Fibroblast of skin of back (primary cell): ENCODE measurements around the gene RBM4B.
A peak's percentile ranks its signal among the peaks of the same experiment; 100 is the strongest.

Experiments
- DNase-seq: peaks from one replicate; pipeline ENCODE4 v3.0.0-alpha.2; 2013

Gene RBM4B

DNA sequence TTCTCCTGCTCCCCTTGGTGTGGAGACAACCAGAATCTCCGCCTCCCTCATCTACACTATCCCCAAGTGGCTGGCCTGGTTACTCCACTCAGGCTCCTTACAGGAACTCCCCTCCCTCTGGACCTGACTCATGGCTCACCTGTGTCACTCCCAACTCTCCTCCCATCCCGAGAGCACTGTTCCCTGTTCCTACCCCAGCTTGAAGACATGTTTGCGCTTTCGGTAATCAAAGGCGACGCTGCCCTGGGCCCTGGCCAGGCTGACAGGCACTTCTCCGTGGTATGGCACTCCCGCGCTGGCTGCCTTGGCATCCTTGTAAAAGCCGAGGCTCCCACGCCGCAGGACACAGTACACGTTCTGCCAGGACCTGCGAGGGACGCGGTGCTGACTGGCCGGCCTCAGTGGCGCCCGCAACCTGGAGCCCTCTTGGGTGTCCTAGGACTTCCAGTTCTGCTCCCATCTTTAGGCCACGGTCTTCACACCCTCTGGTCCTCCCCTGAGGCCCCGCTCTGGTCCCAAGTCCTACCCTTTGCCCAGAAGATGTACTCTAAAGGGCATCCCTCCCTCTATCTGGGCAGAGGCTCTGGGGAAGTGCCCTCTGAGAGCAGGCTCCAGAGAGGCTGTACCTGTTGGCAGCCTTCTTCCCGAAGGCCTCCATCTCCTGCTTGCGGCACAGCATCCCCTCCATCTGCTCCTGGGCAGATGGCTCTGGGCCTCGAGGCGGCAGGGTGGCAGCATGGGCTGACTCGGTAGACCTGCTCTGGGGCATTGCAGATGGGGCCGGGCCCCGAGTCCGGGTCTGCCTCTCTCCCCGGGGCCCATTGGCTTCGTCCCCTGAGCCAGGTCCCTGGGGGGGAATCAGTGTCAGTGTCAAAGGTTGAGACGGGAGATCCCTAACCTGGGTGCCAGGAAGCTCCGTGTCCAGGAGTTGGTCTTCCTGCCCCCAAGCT, 9.4 kb upstream of the RBM4B start:
- DNase-seq, result no peak

DNA sequence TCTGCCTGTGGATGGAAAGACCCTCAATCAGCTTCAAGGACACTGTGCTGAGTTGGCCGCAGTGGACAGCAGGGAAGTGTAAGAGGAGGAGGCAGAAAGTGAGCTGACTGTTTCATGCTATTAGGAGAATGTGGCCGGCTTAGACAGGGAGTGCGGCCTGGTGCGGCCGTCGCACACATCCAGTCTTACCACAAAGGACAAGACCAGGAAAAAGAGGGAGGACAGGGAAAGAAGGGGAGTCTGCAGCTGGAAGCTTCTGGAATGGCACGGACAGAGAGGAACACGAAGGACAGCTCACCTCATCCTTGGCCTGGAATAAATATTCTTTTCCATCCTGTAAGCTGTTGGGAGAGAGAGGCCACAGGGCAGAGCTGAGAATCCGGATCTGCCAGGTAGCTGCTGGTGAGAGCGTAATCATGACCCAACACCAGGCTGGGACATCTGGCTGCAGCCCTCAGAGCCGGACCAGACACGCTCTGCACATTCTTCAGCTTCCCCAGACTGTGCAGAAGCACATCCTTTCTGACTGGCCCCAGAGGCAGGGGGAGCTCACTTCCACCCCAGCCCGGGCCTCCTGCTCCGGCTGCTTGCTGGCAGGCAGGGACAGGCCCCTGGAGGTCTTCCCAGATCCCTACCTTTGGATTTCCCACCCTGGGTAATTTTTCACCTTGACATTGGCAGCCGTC, 8.6 kb upstream of the RBM4B start:
- no peak for DNase-seq

DNA sequence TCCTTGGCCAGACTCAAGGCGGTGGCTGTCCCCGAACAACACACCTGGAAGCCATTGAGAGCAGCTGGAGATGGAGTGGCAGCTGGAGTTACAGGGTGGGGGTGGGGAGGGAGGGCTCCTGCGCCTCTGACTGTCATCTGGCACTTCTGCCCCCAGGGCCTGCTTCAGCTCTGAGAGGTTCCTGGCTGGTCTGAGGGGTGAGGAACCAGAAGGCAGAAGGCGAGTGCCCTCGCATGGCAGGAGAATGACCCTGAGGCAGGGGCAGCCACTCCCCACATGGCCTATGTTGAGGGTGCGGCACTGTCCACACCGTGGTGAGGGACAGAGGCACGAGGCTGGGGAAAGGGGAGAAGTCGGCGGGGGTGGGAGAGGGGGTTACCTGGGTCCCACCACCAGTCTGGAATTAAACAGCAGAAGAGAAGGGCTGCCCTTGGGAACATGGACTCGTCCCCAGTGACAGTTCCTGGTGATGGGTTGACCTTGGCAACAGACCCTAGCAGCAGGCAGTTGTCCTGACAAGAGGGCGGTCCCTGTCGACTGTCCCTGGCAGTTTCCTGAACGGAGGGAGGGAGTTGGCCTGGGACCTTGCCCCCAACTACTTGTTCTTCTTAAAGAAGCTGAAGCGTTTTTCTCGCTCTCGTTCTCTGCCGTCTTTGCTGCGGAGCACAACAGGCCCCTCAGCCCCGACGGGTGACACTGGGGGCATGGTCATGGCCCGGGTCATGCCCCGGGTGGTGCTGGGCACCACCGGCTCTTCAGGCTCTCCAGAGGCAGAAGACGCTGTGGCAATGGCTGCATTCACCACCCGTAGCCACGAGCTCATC, 7.8 kb upstream of the RBM4B start:
- no peak for DNase-seq

DNA sequence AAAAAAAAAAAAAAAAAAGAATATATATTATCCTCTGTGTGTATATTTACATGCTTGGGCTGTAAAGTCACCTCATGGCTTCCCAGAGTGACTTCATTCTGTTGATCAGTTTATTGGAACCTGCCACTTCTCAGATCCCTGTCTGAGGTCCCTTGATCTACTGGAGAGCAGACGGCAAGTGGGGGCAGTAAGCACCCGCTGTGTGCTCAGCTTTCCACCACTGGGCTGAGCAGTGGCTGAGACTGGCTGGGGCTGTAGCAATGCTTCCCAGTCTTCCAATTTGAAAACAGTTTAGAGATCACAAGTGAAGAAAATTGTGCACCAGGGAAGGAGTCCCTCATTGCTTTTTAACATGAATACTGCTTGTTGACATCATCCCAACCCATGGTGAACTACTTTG, 6.9 kb upstream of the RBM4B start:
- DNase-seq, result no peak

DNA sequence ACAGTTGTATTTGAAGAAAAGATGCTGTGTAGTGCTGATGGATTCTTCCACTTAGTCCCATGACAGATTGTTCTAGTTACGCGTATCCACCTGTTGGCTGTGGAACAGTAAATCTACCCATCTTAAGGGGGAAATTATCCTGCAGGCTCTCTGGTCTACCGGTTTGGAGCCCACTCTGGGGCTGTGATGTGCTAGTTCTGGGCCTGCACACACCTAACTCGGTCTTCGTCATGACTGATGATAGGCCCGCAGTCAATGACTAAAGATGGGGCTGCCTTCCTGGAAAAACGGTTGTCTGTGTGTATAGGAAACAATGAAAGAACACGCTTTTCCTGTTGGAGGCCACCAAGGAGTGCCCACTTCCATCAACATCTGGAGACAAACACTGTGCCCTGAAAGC, 6.2 kb upstream of the RBM4B start:
- DNase-seq, result no peak

DNA sequence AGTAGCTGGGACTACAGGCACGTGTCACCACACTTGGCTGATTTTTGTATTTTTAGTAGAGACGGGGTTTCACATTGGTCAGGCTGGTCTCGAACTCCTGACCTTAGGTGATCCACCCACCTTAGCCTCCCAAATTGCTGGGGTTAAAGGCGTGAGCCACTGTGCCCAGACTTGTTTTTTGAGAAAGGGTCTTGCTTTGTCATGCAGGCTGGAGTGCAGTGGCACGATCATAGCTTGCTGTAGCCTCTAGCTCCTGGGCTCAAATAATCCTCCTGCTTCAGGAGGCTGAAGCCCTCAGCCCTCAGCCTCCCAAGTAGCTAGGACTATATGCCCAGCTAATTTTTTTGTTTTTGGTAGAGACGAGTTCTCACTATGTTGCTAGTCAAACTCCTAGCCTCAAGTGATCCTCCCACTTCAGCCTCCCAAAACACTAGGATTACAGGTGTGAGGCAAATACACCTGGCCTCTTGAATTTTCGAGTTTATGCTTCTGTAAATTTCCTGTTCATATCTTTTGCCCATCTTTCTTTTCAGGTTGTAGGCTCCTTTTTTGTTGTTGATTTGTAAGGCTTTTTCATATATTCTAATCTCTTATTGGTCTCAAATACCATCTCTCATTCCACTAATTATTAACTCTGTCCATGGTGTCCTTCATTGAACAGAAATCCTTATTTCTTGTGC, 3.4 kb upstream of the RBM4B start:
- DNase-seq, result no peak

DNA sequence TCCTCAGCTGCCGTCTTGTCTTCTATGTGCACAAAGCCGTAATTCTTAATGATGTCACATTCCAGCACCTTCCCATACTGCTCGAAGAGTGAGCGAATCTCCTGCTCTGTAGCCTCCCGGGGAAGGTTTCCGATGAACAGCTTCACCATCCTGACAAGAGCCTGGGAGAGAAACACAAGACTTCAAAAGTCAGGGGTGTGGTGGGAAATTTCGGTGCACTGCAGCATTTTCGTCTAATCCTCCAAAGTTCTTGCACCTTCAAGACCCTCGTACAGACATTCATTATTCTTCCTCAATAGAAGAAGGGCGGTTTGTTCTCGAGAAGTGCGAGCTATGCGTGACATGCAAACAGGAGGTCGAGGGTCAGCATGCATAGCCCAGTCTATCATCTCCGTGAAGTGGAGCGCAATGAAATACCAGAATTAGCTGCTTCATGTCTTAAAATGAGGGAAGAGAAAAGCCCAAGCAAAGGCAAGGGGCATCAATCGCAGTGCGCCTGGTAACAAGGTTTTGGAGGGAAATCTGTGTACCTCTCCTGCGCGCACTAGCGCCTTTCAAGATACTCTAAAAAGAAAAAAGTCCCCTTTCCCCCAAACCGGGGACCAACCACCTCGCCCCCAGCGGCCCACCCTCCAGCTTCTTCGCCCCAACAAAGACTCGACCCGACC, 622 bp downstream of the RBM4B start:
- peak; percentile 4 for DNase-seq

DNA sequence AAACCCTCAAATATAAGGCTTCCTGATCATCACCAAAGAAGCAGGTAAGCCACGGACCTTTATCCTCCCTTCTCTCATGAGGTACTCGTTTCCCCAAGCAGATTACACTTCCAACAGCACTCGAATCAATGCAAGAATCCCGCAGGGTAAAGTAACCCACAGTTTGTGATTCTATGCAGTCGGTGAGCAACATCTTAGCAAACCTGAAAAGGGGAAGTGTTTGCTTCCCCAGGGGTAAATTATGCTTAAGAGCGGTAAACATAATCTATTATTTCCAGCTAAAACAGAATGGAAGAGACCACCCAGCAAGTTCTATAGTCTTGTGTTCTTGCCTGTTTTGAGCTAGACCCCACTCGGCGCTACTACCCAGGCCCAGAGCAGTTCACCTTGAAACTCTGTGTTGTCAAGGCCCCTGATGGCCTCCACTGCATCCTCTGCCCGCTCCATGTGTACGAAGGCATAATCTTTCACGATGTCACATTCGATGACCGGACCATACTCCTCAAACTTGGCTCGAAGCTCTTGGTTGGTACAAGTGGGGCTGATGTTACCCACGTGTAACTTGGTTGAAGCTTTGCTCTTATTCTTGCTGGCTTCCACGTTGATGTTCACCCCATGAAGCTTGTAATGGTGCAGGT, 1.3 kb downstream of the RBM4B start:
- DNase-seq, result no peak

DNA sequence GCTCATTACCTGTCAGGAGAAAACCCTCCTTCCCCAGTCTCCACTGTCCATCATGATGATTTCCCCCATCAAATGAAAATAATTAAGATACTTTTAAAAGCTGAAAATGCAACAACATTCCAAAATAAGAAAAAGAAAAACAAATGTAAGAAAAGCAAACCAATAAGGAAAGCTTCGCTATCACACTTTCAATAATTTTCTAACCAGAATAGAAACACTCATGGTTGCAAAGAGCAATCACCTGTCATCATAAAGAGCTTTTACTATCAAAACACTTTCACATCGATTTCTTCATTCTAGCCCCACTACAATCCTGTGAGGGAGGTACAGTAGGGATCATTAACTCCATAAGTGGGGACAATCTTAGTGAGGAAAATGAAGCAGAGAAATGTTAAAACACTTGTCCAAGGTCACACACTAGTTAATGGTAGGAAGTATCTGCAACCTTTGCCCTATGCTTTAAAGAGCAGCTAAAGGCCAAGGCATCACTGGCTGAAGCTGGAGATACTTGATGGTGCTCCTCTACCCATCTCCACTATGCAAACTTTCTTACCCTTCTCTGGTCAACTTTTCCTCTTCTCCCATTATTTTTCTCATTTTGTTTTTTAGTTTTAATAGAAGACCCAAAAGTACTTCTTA, 2.6 kb downstream of the RBM4B start:
- no peak for DNase-seq

DNA sequence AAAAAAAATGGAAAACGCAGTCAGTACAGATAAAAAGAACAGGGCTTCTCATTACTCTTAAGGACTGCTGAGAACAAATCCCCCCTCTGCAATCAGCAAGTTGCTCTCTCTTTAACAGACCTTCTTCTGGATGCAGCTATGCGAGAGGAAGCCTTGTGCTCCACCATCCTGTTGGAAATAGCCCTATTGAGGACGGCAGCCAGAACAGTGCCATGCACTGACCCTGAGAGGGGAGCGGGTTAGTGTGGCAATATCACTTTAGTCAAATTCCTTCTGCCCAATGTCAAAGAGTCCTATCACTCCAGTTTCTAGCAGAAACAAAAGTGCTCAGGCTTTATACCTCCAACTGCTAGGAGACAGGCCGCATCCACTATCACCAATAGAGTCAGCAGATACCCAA, 6.9 kb downstream of the RBM4B start:
- no peak for DNase-seq

DNA sequence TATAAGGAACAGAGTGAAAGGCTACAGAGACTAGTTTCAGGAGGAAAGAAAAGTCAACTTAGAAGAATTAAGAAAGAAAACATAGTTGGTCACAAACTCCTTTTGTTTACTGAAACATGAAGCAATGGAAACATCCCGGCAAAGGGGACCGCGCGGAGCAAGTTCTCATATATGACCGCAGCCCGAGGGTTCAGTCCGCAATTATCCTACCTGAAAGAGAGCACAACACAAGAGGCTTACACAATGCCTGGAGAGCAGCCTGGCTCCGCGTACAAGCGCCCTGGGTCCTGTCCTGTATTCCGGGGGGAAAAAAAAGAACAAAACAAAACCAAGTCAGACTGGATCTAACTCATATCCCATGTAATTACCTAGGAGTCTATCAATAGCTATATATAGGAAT, 12.3 kb downstream of the RBM4B start:
- DNase-seq, result no peak

DNA sequence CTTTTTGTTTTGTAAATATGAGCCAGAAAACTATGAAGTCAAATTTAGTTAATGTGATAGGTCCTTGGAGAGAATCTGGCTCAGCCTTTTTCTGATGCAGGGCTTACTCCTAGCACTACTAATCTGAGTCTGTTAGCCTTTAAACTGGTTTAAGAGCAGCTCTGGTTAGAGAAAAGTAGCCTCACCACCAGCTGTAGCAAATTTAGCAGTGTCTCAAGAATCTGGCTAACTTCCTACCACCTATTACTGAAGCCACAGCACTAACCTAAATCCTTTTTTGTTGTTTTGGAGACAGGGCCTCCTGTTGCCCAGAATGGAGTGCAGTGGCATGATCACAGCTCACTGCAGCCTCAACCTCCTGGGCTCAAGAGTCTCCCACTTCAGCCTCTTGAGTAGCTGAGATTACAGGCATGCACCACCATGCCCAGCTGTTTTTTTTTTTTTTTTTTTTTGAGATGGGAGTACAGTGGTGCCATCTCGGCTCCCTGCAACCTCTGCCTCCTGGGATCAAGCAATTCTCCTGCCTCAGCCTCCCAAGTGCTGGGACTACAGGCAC, 13.9 kb downstream of the RBM4B start:
- DNase-seq, result no peak

DNA sequence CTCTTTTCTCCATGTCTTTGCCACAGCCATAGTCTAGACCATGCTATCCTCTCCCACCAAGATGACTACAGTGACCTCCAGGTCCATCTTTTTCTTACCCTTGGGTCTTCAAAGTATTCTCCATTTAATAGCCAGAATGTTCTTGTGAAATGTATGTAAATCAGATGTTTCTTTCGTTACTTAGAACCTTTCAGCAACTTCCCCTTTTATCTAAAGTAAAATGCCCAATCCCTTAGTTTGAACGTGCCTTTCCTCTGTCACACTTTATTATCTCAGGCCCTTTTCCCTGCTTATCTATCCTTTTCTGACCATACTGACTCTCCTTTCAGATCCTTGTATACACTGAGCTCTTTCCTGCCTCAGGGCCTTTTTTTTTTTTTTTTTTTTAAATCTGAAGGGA, 17.9 kb downstream of the RBM4B start:
- no peak for DNase-seq

DNA sequence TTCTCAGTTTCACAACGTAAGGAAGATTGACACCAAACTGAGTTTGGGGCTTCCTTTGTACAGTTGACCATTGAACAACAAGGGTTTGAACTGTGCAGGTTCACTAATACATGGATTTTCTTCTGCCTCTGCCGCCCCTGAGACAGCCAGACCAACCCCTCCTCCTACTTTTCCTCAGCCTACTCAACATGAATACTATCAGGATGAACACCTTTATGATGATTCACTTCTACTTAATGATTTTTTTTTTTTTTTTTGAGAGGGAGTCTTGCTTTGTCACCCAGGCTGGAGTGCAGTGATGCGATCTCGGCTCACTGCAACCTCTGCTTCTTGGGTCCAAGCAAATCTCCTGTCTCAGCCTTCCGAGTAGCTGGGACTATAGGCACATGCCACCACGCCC, 24.6 kb downstream of the RBM4B start:
- no peak for DNase-seq

DNA sequence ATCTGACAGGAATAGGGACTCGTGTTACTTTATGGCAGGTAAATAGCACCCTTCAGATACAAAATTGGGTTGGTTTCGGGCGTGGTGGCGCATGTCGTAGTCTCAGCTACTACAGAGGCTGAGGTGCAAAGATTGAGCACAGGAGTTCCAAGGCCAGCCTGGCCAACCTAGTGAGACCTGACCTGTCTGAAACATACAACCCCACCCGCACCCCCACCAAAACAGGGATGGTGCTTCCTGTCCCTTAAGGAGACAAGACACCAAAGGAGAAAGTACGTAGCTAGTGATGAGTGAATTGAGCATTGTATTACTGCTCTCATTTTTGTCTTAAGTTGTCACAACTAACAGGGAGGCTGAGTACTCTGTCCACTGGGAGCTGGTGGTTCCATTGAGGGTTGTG, 25.0 kb downstream of the RBM4B start:
- no peak for DNase-seq

DNA sequence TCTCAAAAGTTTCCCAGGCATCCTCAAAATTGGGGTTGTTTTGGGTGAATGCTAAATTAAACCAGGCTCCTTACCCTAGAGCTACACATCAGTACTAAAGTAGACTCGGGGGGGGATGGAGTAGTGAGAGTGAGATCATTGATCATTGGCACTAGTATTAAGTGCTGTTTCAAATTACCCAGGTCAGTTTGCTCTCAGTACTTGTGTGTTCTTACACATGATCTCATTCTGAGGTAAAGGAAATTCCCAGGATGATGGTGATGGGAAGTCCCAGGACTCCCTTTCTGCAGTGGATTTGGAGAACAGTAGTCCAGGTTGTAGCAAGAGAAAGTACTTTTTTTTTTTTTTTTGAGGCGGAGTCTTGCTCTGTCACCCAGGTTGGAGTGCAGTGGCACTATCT, 26.7 kb downstream of the RBM4B start:
- no peak for DNase-seq

DNA sequence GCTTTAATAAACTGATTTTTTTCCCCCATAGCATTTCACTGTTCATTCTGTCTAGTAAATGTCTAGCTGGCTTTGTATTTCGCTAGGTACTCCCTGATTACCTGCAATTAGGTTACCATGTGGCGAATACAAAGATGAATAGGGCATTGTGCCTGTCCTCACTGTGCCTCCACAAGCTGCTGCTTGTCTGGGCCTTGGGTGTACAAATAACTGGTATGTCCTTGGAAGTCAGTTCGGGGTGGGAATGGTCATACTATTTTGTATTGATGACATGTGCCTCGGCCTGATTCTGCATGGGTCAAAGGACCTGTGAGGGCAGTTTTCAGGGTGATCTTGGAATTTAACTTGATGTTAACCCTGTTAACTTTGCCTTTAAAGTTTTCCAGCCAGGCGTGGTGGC, 27.8 kb downstream of the RBM4B start:
- DNase-seq, result no peak

DNA sequence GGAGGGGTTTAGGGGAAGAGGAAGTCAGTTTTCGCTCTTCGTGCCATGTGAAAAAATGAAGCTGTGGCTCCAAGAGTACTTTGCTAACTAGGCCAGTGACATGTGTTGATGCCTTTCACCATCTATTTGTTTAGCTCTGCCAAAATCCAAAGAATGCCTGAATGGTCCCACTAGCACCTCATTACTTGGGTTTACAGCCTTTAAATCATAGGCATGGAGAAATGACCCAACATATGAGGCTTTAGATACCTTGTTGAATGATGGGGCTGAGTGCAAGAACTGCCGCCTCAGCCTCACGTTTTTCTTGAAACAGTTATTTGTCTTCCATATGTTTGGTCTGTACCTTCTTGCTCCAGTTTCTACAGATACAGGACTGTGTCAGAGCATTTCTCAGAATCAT, 30.9 kb downstream of the RBM4B start:
- no peak for DNase-seq

DNA sequence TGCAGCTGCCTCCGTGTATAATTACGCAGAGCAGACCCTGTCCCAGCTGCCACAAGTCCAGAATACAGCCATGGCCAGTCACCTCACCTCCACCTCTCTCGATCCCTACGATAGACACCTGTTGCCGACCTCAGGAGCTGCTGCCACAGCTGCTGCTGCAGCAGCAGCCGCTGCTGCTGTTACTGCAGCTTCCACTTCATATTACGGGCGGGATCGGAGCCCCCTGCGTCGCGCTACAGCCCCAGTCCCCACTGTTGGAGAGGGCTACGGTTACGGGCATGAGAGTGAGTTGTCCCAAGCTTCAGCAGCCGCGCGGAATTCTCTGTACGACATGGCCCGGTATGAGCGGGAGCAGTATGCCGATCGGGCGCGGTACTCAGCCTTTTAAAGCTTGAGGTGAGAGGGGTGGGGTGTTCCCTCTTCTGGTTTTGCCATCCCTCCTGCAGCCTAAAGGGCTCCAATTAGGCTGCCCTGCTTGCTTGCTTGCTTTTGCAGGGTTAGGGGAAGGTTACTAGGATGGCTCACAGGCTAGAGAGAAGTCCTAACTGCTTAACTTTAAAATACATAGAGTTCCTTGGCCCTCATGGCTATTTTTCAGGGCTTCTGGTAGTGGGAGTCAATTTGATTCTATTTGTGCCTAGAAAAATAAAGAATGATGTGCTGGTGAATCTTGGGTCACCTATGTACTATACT, 33.8 kb downstream of the RBM4B start:
- DNase-seq, result no peak

DNA sequence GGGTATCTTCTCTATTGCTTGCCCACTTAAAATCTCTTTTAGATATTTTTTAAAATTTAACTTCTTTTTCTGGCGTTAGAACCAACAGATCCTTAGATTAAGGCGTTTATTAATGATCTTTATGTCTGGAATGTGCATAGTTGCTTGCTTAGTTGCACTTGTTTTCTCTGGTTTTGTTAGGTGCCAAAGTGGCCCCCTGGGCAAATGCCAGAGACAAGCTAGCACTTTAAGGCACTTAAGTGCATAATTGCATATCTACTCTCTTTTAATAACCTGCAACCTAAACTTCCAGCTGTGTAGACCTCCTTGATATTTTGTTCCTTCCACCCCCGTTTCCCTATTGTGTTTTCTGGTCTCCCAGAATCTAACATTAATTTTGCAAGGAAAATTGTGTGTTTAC, 35.9 kb downstream of the RBM4B start:
- peak; percentile 27 for DNase-seq
